HG02763 (cell line): ENCODE results near the gene TRAPPC3.

Experiments
- ATAC-seq: cut with Tn5 transposase; IDR thresholded peaks from one replicate; pipeline ENCODE4 v1.9.1; 2021; ENCODE audit warnings: mild to moderate bottlenecking, moderate library complexity; ENCODE audit not compliant: unreplicated experiment

The TRAPPC3 gene

GRCh38 chr1:36106269-36106668 is 43.0 kb downstream of the TRAPPC3 start:
- ATAC-seq: no peak

- ATAC-seq: no peak
Observed at GRCh38 chr1:36101546-36101945, 47.7 kb downstream of the TRAPPC3 start.

- ATAC-seq: no peak
Observed at GRCh38 chr1:36100376-36100775, 48.9 kb downstream of the TRAPPC3 start.

GRCh38 chr1:36099681-36100341 is 49.5 kb downstream of the TRAPPC3 start:
- no peak for ATAC-seq

- no peak for ATAC-seq
Observed at GRCh38 chr1:36098650-36099365, 50.5 kb downstream of the TRAPPC3 start.

- no peak for ATAC-seq
Observed at GRCh38 chr1:36097693-36098585, 51.3 kb downstream of the TRAPPC3 start.

GRCh38 chr1:36096500-36097432 is 52.5 kb downstream of the TRAPPC3 start:
- ATAC-seq: no peak

- no peak for ATAC-seq
Observed at GRCh38 chr1:36095760-36096405, 53.4 kb downstream of the TRAPPC3 start.

GRCh38 chr1:36094621-36095061 is 54.6 kb downstream of the TRAPPC3 start:
- ATAC-seq: no peak

- no peak for ATAC-seq
Observed at GRCh38 chr1:36093929-36094328, 55.4 kb downstream of the TRAPPC3 start.

GRCh38 chr1:36093226-36093625 is 56.1 kb downstream of the TRAPPC3 start:
- ATAC-seq: no peak

GRCh38 chr1:36092798-36093185 is 56.5 kb downstream of the TRAPPC3 start:
- ATAC-seq: no peak

GRCh38 chr1:36092166-36092797 is 57.0 kb downstream of the TRAPPC3 start:
- no peak for ATAC-seq

GRCh38 chr1:36091698-36092097 is 57.6 kb downstream of the TRAPPC3 start:
- no peak for ATAC-seq

- no peak for ATAC-seq
Observed at GRCh38 chr1:36091141-36091540, 58.1 kb downstream of the TRAPPC3 start.

- ATAC-seq: no peak
Observed at GRCh38 chr1:36089393-36090121, 59.7 kb downstream of the TRAPPC3 start.

- ATAC-seq: peak; percentile 74
Observed at GRCh38 chr1:36088577-36089392, 60.5 kb downstream of the TRAPPC3 start, which contains the start of gene ADPRS. TSS of gene ADPRS (plus strand) at chr1:36088892. CDS start at chr1:36088905, 13 bp downstream.

- peak; percentile 10 for ATAC-seq
Observed at GRCh38 chr1:36088265-36088576, 61.1 kb downstream of the TRAPPC3 start.
